ENCODE results near the gene PRSS1.
"Not testable (repeated sequence)": the region's sequence is repeated elsewhere in the genome, so short reads cannot be mapped to it uniquely, and the experiment has no call there.

Gene PRSS1

DNA sequence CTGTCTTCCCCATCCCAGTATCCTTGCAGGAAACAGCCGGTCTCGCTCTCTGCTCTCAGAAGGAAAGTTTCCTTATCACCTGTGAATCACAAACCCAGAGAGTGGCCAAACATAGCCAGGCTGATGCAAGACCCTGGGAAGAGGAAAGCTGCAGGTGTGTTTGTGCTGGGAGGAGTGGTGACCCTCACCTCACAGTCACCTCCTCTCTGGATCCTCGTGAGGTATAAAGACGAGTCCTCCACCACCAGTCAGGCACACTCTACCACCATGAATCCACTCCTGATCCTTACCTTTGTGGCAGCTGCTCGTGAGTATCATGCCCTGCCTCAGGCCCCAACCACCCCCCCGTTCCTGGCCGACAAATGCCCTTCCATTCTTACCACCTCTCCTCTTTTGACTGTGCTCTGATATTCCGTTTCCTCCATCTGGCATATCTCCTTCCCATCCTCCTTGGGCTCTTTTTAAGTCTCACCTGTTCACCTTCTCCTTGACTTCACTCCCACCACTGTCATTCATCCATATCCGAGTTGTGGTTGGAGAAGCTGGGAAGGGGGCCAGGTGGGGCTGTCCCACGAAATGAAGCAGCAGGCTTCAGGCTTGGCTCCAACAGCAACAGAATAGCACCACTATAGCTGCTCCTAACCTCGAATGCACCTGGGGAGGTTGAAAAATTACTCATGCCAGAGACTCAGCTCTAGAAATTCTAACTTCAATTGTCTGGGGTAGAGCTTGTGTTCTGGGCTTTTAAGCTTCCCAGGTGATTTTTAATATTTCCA, at the start of gene PRSS1:
TSS of gene PRSS1 (plus strand) at position 255 of the 776 bp plus-strand sequence. CDS start at position 268, 13 bp downstream.
- DNase-seq (ENCODE audit: low read depth) = no peak

DNA sequence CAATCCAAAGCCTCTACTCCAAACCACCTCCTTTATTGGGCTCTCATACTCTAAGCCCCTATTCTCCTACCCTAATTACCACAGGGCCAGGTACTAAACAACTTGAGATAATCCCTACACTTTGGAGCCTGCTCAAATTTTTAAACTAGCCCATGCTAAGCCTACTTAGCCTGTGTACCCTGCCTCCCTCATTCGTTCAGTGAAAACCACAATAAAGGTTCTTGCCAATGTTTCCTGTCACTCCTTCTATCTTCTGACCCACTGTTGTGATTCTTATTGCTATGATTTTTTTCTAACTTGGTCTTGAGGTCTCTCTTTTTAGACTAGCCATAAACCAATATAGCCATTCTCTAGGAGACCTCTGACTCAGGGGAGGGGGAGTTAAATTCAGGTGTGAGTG, 48.3 kb upstream of the PRSS1 start:
- DNase-seq (ENCODE audit: low read depth) = not testable (repeated sequence)

- DNase-seq (ENCODE audit: low read depth) = no peak
Measured at GRCh38 chr7:142703655-142704305, 45.5 kb upstream of the PRSS1 start.

GRCh38 chr7:142708726-142709125, 40.5 kb upstream of the PRSS1 start:
- not testable (repeated sequence) for DNase-seq (ENCODE audit: low read depth)

DNA sequence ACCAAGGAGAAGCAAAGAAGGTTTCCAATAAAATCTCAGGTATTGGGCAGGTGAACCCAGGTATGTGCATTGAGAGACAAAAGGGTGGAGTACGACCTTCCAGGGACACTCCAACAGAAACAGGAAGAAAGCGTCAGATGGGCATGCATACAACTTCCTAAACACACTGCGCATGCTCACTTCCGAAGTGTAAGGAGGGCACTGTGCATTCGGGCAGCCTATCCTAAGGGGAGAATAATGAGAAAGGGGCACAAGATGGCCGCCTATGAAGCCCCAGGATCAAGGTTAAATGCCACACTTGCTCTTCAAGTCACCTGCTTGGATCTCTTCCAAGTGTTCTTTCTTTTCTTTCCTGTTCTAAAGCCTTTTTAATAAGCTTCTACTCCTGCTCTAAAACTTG, 39.4 kb upstream of the PRSS1 start:
- DNase-seq (ENCODE audit: low read depth) = no peak

DNA sequence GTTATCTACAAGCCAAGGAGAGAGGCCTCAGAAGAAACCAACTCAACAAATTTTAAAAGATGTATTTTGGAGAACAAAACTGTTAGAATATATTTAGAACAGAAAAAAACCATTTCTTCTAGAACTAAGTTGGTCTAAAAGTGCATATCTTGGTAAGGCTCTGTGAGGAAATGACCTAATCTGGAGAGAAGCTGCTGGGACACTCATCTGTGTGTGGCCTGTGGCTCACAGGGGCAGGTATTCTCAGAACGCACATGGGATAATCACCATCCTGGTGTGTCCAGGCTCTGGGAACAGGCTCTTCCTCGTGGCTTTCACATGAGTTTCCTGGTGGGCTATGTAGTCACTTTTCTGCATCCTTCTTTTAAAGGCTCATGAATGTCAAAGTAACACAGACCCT, 38.1 kb upstream of the PRSS1 start:
- no peak for DNase-seq (ENCODE audit: low read depth)

DNA sequence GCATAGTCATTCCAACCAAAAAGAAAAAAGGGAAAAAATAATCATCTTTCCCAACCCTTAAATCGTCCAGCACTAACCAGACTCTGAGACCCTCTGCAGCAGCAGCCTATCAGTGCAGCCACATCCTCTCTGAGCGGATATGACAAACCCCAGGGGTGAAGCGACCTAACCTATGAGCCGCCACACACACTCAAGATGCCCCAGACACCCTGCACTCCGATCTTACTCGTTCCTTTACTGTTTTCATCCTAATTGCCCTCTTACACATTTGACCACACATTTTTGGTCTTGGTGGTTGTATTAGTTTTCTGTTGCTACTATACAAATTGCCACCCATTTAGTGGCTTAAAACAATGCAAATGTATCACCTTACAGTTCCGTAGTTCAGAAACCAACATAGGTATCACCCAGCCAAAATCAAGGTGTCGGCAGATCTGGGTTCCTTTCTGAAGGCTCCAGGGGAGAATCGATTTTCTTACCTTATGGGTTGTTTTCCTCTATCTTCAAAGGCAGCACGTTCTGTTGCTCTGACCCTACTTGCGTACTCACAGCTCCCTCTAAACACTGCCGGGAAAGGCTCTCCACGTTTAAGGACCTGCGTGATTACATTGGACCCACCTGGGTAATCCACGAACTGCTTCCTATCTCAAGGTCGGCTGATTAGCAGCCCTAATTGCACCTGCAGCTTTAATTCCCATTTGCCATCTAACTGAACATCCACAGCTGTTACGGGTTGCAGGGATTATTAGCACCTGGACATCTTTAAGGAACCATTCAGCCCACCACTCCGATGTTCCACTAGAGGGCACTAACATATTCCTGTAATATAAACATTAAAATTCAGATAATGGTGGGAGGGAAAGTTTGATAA, 37.3 kb upstream of the PRSS1 start:
- no peak for DNase-seq (ENCODE audit: low read depth)

DNA sequence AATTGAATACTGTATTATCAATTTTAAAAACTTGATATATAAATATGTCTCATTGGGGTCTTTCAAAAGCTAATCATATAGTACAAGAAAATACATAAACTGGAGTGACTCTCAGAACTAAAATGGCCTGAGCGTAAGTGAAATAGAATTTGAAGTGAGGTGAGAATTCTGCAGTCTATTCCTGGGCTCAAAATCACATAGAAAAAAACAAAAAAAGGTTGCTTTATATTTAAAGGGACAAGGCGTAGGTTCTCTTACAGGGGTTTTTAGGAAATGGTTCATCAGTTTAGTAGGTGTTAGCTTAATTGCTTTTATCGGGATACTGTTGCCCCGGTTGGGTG, 36.7 kb upstream of the PRSS1 start:
- no peak for DNase-seq (ENCODE audit: low read depth)

DNA sequence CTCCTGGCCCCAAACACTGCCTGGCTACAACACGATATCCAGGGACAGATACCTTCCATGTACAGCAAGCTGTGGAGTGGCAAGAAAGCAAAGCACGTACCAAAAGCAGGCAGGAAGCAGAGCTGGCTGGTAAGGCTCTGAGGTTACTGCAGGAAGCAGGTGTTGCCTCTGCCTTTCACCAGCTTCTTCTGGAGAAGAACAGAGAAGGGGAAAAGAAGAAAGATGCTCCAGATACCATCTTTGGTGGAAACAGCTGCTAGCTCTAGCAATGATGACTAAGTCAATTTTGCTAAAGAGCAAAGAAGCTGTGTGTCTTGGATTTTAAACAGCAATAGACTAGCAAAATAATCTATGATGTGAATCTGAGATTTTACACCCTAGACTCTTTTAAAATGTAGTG, 34.9 kb upstream of the PRSS1 start:
- no peak for DNase-seq (ENCODE audit: low read depth)

DNA sequence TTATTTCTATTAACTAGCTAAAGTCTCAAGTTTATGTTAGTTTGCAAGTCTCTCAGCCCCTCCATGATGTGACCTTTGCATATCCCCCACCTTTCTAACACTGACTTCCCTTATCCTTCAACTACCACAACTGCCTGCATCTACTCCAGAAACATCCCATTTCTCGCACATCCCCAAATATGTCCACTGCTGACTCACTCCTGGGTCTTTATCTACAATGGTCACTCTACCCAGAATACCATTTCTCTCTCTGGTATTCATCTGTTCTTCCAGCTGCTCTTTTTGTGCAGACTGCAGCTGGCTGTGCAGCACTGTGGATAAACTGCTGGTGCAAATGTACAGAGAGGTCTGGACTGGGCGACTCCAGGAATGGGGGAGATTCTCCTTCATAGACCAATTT, 32.7 kb upstream of the PRSS1 start:
- DNase-seq (ENCODE audit: low read depth) = no peak

DNA sequence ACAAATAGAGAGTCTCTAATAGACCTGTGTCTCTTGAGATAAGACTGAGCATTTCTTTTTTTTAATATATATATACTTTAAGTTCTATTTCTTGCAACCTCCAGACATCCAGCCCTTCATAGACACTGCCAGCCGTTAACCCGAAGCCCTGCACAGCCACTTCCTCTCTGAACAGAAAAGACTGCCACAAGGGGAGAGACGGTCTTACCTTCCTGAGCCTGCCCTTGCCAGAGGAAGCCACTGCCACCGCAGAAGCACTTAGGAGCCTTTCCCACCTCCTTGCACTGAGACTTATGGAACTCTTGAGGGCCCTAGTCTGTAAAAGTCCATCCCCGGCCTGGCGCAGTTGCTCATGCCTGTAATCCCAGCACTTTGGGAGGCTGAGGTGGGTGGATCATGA, 31.8 kb upstream of the PRSS1 start:
- DNase-seq (ENCODE audit: low read depth) = no peak

- no peak for DNase-seq (ENCODE audit: low read depth)
Measured at GRCh38 chr7:142718313-142718712, 31.0 kb upstream of the PRSS1 start.

- no peak for DNase-seq (ENCODE audit: low read depth)
Measured at GRCh38 chr7:142720172-142720773, 29.0 kb upstream of the PRSS1 start.

DNA sequence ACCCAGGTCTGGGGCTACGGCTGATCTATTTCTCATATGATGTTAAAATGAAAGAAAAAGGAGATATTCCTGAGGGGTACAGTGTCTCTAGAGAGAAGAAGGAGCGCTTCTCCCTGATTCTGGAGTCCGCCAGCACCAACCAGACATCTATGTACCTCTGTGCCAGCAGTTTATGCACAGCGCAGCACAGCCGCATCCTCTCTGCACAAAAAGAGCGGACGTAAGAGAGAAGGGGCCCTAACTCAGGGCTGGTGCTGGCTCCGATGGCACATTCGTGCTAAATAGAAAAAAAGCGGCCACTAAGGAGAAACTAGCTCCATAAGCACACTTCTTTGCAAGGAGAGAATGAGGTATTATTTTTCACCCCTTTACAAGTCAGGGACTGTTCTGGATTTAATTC, 28.3 kb upstream of the PRSS1 start:
- no peak for DNase-seq (ENCODE audit: low read depth)

GRCh38 chr7:142722248-142722794, 27.0 kb upstream of the PRSS1 start:
- DNase-seq (ENCODE audit: low read depth) = no peak

GRCh38 chr7:142733271-142733670, 16.0 kb upstream of the PRSS1 start:
- no peak for DNase-seq (ENCODE audit: low read depth)

DNA sequence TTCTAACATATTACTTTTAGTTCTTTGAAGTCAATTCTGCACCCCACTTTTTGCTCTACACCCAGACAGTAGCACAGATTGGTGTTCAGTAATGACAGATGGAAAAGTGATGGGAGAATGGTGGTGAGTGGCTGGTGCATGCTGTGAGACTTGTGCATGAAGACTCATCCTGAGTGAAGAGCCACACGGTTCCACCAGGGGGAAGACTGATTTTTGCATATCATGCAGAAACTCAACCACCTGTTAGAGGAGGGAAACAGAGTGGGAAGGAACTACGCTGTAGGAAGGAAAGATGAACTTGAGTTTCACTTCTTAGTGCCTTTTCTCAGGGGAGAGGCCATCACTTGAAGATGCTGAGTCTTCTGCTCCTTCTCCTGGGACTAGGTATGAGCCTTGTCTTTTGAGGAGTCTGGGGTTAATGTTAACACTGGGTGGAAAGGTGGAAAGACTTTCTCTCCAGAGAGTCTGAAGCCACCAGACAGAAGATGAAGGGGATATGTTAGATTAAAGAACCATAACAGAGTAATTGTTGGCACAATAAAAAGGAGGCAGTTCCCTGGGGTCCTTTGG, 9.3 kb upstream of the PRSS1 start:
- no peak for DNase-seq (ENCODE audit: low read depth)

GRCh38 chr7:142740786-142741185, 8.5 kb upstream of the PRSS1 start:
- no peak for DNase-seq (ENCODE audit: low read depth)

GRCh38 chr7:142741932-142742331, 7.3 kb upstream of the PRSS1 start:
- DNase-seq (ENCODE audit: low read depth) = not testable (repeated sequence)

GRCh38 chr7:142745091-142745635, 4.1 kb upstream of the PRSS1 start:
- no peak for DNase-seq (ENCODE audit: low read depth)

DNA sequence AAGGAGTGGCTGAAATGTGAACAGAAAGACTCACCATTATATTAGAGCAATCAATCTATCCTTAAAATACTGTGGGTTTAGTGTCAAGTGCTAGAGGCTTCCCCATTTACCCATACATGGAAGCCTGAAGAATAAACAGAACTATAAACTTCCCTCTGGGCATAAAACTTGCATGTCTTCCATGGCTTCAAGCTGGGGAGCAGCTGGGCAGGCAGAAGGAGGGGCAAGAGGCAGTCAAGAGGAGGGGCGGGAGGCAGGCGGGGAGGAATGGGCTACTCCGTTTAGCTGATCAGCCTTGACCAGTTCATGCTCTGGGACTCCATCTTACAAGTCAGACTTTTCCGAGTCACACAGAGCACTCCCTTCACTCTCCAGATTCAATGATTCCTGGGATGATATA, 3.5 kb upstream of the PRSS1 start:
- DNase-seq (ENCODE audit: low read depth) = no peak

DNA sequence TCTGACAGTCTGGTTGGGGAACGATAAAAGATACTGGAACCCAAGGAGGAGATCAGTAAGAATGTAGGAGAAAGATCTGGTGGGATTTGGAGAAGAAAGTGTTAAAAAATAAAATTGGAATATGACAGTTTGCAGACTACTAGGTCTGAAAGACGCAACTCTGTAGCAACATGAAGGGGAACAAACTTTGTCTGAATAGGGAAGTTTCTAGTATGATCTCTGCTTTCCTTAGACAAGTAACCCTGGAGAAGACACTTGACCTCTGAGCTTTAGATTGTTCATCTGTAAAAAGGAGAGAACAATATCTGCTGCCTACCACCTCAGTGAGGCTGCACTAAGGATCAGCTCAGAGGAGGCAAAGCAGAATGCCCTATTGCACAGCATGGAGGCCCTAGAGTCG, 3.0 kb upstream of the PRSS1 start:
- no peak for DNase-seq (ENCODE audit: low read depth)

Measured in HS-27A (cell line).